Measurements from ENCODE around the gene UBA3.
A peak's percentile ranks its signal among the peaks of the same experiment; 100 is the strongest.

Gene UBA3

DNA sequence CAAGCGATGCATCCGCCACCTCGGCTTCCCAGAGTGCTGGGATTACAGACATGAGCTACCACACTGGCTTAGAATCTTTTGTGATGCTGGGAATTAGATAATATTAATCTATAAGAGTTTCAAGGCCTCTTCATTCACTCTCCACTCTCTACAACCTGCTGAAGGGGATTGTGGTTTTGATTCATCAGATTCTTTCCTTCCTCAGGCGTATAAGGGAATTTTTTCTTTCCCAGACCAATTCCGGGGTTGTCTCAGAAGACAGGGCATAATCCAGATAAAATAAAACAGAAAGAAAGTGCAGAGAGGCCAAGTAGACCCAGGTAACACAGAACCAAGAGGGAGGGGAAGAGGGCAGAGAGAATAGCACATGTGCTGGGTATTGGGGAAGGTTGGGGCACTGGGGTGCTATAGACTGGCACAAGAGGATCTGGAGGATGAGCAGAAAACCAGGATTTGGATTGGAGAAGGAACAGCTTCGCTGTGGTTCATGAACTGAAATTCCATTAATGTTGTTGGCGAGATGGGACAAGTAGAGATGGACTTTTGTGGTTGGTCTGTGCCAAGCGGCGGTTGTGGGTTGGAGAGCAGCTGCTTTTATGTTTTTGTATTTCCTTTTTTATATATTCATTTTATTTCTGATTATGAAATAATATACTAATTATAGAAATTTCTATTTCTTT is 17.4 kb upstream of the UBA3 start:
- no peak for DNase-seq

DNA sequence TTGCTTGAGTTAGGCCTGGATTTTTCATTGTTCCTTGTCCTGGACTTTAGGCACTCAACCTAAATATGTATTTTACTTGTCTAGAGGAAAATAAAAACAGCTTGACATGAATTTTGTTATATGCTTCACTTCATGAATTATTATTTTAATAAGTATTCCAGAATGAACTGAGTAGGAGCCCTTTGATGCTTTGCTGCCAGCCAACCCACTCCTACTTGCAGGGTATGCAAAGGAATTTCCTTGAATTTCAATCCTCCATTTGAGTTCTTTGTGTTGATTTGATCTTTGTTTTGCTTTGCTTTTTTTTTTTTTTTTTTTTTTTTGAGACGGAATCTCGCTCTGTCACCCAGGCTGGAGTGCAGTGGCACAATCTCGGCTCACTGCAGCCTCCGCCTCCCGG is 16.1 kb upstream of the UBA3 start:
- DNase-seq = no peak

DNA sequence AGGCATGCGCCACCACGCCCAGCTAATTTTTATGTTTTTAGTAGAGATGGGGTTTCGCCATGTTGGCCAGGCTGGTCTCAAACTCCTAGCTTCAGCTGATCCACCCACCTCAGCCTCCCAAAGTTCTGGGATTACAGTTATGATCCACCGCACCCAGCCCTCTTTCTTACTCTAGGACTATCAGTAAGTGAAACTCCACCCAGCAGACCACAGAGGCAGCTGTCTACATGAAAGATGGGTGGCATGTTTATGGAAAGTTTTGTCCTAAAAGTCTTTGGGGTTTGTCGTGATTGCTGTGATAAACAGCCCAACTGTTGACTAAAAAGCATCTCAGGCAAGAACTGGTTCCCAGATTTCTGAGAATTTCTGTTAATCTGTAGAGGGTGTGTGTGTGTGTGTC is 15.5 kb upstream of the UBA3 start:
- no peak for DNase-seq

DNA sequence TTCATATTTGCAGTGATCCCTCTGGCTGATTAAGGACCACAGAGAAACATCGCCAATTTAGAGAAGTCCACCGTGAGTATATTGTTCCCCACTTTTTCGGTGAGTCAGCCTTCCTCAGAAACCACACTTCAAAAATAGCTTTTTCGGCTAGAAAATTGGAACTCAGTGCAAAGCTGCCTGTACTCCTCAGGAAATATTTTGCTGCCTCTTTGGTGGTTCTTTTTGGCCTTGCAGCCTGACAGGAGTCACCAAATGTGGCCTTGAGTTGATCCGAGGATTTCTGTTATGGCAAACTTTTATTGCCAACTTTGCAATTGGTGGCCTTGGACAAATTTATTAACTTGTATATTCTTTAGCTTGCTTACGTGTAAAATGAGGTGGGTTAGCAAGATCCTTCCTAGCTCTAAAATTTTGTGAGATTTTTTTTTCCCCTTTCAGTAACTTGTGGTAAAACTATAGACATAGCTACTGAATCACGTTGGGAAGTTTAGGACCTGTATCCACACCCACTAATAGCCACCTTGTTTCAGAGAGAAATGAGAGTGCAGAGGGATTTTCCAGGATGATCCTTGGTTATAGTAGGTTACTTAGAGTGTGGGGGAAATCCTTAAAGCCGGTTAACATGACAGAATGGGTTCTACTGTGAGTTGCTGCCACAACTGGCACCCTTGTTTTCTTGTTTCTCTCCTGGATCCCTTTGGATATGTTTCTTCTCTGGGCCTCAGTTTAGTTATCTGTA is 14.5 kb upstream of the UBA3 start:
- no peak for DNase-seq

DNA sequence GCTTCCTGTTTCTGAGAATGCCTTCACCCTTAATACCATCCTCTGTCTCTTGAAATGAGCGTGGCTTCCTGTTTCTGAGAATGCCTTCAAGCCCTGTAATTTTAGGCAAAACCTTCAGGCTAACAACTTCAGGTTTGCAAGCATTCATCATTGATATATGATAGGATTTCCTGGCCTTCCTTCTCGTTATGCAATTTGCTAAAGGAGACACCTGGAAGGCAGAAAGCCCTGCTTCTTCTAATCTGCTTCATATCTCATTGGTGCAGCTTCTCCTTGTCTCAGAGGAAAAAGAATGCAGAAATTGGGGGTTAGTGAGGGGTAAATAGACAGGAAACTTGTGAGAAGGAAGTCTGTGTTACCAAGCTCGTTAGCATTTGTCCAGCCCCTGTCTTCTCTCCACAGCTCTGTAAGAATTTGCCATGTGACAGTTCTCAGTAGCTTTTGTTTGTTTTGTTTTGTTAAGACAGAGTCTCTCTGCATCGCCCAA is 11.9 kb upstream of the UBA3 start:
- no peak for DNase-seq

DNA sequence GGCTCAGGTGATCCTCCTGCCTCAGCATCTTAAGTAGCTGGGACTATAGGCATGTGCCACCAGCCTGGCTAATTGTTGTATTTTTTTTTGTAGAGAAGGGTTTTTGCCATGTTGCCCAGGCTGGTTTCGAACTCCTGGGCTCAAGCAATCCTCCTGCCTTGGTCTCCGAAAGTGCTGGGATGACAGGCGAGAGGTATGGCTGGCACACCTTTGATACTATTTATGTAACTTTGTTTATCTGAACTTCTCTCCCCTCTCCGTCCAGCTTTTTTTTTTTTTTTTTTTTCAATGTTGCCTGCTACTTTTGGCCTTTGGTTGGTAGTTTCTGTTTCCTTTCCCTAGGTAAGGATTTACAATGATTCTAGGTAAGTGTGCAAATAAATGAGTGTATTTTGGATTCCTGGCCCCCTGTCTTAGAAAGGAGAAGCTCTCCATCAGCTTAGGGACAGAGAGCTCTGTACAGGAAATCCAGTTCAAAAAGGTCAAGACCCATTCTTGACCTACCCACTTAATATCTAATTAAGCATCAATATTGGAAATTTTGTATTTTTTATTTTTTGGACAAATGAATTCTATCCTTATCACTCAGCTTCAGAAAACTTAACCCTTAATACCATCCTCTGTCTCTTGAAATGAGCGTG is 11.3 kb upstream of the UBA3 start:
- DNase-seq = no peak

DNA sequence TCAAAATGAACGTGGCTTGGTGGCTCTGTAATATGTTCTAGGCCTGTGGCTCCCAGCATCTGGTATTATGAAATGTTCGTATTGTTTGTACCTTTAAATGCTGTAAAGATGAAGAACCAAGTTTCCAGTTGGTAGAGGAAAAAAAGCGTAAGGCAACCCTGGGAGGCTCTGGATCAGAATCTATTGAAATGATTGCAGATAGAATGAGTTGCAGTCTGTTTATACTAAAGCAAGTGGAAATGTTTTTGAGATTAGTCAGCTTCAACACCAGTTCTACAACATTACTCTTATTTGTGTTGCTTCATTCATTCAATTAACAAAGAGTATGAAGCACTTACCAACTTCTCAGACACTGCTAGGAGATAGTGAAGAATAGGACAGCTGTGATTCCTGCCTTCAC is 9.9 kb upstream of the UBA3 start:
- no peak for DNase-seq

DNA sequence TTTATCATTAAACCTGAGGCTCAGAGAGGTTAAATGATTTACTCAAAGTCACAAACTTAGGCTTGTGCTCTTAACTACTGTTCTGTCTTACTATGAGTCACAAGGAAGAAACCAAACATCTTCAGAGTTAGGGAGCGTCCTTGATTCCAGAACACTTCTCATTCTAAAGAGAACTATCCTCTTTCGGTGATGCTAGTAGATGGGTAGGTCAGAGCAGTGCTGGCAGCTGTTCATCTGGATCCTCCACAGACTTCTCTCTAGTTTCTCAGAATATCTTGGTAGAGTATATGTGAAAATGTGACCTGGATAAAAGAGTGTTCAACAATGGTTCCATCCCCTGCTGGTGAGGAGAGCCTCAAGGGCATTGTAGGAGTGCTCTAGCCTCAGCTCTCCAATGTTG is 7.9 kb upstream of the UBA3 start:
- no peak for DNase-seq

DNA sequence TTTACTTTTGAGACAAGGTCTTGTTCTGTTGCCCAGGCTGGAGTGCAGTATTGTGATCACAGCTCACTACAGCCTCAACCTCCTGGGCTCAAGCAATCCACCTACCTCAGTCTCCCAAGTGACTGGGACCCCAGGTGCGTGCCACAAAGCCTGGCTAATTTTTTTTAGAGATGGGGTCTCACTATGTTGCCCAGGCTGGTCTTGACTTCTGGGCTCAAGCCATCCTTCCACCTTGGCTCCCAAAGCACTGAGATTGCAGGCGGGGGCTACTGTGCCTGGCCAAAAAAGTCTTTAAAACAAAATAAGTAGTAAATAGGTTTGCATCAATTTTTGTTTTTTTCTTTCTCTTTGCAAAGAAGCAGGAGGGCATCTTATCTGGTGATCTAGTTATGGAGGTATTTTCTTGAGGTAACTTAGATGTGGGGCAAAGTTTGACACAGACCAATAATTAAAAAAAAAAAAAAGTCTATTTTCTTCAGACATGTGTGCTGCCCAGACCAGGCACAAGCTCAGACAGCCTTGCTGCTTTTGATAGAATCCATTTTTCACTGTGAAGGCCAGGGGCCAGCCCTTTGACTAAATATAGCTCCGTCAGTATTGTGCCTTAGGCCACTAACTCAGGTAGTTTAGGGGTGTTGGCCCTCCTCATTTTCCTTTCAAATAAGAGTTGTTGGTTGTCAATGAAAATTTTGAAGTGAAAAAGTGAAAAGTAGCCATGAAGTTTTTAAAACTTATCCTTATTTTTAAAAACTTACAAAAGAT is 7.0 kb upstream of the UBA3 start:
- DNase-seq = no peak

DNA sequence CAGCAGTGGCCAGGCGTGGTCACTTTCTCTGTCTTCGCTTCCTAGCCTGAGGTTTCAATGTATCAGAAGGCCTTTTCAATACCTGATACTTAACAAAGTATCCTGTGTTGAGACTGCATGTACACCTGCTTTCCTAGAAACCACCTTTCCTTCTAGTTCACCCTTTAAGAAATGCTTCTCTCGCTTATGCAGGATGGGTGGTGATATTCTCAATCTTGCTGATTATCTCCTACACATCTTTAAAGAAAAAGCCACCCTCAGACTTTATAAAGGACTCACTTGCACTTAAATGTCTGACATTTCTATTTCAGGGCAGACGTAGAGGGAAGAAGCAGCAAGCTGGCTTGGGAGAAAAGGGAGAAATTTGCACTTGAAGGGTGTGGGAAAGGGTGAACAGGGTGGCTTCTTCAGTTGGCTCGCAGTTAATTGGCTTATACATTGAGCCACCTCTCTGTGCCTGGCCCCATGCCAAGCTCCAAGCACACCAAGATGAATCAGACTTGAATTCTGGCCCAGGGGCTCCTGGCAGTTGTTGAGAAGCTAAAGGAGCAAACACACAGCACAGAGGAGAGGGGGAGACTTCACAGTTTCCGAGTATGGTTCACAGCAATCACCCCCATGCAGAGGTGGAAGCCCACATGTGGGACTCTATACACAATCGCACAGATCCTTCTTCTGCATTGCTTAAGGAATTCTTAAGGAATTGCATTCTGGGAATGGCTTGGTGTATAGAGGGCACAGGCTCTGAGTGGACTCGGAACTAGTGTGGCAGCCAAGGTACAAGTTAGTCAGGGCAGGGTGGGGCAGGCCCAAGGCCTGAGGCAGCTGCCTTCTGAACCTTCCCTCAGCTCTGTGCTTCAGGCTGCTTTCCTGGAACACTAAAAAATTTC is 5.9 kb upstream of the UBA3 start:
- DNase-seq = no peak

DNA sequence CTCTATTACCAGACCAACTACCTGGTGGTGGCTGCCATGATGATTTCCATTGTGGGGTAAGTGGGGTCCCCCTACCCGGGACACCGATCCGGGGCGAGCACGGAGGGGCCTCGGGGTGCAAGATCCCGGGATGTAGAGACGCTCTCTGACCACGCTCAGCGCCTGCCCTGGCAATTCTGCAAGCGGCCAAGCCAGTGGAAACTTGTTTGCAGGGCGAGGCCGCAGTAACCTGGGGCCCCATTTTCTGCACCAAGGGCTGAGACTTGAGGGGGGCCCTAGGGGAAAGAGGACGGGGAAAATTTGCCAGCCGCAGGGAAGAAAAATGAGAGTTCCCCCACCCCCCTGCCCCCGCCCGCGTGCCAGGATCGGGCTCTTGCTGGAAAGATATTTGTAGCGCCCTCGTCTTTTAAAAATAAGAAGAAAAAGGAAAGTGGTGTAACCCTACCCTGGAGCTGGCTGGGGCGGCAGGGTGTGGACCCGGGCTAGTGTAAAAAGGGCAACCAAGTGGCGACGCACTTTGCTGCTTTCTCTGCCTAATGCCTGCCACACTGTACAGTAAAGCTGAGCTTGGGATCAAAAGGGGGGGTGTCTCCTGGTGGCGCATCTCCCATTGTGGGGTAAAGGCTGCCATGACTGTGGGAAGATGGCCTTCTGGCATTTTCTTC is 5.1 kb upstream of the UBA3 start:
- DNase-seq = no peak

DNA sequence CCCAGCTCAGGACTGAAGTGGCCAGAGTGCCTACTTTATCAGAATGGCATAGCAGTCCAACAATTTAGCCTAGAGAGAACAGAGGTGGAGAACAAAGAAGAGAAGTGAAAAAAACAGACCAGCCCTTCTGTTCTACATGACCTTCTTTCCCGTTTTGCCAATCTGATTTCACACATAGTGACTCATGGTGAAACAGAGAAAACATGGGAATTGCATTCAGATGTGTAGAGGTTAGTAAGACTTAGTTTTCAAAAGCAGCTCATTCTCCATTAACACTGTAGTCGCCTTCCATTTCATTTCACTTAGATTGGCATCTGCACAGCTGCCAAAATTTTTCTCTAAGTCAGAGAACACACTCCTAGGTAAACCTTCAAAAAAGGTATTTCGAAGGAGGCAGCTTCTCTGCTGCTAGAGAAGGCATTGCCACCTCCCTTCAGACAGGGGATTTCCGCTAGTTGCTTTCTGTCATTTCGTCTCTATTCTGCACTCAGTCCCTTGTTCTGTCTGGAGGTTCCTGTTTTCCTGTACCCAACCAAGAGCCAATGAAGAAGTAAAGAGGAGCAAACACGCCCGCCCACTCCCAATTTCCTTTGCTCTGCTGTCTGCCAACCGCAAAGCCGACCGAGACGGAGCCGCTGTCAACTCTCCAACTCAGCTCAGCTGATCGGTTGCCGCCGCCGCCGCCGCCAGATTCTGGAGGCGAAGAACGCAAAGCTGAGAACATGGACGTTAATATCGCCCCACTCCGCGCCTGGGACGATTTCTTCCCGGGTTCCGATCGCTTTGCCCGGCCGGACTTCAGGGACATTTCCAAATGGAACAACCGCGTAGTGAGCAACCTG is 4.4 kb upstream of the UBA3 start, which contains the start of gene ARL6IP5:
ARL6IP5 (plus strand) TSS at position 612 of the 842 bp plus-strand sequence; CDS start at position 723, 111 bp downstream.
- DNase-seq = peak; percentile 56

DNA sequence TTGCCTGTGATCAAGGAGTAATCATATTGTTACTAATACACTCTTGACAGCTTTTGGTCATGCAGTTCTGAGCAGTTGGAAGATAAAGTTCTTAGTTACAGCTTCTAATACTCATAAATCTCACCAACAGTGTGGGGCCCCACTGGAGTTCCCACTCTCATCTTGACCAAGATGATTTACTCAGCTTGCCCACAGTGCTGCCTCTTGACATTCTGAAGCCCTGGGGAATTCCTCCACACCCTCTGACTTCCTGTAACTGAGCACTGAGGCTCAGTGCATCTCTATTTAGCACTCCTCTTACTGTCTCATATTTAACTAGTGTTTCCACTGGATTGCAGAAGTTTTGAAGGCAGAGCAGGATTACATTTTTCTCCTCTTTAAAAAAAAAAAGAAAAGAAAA is 2.6 kb upstream of the UBA3 start:
- no peak for DNase-seq

DNA sequence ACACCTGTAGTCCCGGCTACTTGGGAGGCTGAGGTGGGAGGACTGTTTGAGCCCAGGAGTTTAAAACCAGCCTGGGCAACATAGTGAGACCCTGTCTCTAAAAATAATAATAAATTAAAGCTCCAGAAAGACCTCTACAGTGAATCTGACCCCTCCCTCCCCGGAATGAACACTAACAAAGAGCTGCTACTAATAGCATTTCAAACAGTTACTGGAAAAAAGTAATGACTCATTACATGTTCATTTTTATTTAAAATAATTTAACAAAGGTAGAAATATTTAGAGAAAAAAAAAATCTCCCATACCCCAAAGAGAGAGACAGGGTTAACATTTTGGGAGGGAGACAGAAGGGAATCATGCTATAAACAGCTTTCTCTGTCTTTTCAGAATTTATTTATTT is 2.2 kb upstream of the UBA3 start:
- DNase-seq = no peak

DNA sequence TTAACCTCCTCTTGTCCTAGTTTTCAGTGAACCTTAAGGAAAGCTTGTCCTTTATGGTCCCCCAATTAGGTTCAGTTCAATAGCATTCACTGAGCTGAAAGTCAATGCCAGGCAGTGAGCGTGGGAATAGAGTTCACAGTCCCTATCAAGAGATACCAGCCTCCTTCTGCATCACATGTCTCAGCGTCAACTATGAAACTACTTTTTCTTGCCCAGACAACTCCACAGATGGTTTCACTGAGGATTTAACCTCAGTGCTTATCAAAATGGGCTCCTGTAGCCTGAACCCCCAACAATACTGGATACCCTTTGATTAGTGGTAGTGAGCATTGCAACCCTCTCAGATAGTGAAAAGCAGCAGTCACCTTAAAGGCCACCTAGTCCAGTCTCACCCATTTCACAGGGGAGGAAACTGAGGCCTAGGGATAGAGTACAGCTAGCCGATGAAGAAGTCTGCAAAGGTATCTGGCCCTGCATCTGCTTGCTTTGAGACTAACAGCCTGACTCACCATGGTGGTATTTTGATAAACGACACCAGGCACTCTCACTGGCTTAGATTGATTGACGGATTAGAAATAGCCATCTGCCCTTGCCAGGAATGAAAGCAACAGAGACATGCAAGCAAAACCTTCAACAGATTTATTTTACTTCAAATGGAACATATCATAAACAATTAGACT is 1.6 kb upstream of the UBA3 start:
- DNase-seq = no peak

DNA sequence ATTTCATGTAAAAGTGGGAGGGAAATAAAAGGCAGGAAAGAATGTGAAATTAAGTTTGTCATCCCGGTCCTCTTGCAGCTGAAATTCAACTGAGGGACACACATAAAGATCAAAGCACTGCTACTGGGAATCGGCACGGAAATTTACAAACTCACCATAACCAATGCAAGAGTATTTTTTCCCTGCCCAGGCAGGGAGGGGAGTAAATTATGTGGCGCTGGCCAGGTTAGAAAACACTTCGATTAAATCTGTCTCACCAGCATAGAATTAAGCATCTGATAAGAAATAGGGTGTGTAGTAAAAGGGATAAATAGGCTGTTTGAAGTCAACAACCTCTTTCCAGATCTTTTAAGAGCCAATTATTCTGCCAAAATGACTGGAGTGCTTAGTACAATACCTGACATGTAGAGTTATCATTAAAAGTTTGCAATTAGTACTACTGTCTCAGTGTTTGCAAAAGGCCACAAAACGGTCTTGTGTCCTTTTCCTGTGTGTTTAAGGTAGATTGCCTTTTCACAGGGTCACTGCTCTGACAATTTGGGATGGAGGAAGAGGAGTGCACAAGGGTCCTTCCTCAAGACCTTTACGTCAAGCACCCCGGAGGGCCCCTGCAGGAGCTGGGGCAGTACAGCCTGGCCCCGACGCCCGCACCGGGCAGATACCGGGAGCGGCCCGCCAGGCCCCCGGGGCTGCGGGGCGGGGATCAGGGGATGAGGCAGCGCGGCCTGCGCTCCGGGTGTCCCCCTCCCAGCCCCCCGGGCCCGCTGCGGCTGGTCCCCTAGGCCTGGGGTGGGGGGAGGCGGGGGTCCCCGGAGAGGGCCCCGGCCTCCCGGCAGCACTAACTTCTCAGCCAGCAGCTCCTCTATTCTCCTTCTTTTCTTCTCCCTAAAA is 651 bp downstream of the UBA3 start:
- no peak for DNase-seq

DNA sequence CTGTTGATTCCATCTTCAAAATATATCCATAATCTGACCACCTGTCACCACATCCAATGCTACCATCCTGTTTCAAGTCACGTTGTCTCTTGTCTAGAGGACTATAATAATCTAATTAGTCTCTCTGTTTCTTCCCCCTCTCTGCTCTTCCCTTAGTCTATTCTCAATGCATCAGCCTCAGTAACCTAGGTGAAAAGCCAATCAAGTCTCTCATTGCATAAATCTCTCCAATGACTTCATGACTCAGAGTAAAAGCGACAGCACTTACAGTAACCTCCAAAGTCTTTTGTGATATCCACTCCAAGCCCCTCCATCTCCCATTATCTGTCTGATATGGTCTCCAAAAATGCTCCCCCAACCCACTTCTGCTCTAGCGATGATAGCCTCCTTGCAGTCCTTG is 7.2 kb downstream of the UBA3 start:
- no peak for DNase-seq

DNA sequence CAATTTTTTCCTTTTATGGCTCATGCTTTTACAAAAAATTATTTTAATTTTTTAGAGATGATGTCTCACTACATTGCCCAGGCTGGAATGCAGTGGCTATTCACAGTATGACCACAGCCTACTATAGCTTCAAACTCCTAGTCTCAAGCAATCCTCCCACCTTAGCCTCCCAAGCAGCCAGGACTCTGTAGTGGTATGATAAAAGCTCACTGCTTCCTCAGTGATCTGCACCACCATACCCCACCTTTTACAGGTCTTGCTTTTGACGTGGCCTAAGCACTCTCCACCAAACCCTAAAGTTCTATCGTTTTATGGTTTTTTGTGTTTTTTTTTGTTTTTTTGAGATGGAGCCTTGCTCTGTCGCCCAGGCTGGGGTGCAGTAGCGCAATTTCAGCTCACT is 14.0 kb downstream of the UBA3 start:
- no peak for DNase-seq

Measured in NCI-H2107 (cell line).